Measurements from ENCODE around the gene NOMO2. TPM values are rescaled to one million over a fixed set of nuclear protein-coding genes. Genes with fewer than 3 reads are reported as not detected.
A peak's percentile ranks its signal among the peaks of the same experiment; 100 is the strongest.
"Not testable (repeated sequence)": the region's sequence is repeated elsewhere in the genome, so short reads cannot be mapped to it uniquely, and the experiment has no call there.

NOMO2 gene
- total RNA-seq, 1 experiment from 2014 or later = 87.2 TPM

DNA sequence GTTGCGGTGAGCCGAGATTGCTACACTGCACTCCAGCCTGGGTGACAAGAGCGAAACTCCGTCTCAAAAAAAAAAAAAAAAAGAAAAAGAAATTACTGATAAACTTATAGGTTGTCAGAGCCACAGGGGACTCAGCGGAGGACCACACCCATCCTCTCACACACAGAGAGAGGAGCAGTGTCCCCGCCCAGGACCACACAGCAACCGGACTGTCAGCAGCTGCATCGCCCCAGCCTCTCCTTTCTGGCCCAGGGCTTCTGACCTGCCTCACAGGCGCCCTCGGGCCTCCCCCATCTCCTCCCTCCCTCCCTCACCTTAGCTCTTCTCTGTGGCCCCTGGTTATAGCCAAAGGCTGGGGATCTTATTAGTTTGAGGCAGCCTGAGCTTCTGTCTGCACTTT, 27.9 kb upstream of the NOMO2 start:
- not testable (repeated sequence) for H3K27me3 ChIP-seq (ENCODE audit: control insufficient read depth, insufficient read depth, low read length); DNase-seq; H3K4me3 ChIP-seq (ENCODE audit: insufficient read depth, low read depth, low read length); H3K36me3 ChIP-seq (replicated peaks; ENCODE audit: control insufficient read depth, insufficient read depth, low read length)

DNA sequence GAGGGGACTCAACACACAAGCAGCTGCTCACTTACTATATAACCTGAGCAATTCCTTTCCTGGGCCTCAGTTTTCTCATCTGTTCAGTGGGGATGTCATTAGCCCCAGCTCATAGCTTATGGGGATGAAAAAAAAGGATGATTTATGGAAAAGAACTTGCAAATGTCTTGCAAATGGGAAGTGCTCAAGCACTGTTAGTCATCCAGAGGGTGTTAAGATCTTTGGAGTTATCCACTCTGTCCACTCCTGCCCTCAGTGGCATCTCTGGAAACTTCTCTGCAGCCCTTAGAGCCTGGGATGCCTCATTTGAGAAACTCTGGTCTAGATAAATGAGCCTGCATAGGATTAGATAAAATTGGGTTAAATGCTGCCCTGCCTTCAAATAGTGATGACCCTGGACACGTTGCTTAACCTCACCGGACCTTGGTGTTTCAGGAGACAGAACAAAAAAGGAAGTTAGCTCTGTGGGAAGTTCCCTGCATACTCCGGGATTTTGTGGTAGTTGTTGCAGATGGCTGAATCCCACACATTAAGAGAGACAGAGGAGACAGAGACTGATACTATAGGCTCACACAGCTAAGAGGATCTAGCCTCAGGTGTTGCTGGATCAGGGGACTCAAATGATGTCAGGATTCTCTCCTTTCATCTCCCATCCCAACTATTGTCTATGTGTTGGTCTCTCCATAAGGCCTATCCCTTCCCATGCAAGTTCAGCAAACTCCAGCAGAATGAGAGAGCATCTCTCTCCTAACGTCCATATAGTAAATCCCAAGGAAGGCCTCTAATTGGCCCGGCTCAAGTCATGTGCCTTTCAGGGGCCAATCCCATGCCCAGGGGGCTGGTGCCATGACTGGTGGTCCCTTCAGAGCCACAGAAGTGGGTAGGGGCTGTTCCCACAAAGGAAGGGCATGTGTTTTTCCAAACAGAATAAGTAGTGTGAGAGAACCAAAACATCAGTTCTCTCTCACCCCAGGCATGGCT, 25.0 kb upstream of the NOMO2 start:
- not testable (repeated sequence) for H3K4me3 ChIP-seq (ENCODE audit: insufficient read depth, low read depth, low read length); H3K36me3 ChIP-seq (replicated peaks; ENCODE audit: control insufficient read depth, insufficient read depth, low read length); DNase-seq; H3K27me3 ChIP-seq (ENCODE audit: control insufficient read depth, insufficient read depth, low read length)

DNA sequence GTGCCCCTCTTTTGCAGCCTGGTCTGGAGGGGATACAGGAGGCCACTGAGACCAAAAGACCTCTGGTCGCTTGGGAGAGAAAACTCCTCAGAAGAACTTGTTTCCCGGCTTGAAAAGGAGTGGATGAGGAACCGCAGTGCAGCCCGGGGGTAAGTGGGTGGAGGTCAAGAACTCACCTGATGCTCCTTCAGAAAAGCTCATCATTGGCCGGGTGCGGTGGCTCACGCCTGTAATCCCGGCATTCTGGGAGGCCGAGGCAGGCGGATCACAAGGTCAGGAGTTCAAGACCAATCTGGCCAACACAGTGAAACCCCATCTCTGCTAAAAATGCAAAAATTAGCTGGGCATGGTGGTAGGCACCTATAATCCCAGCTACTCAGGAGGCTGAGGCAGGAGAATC, 23.9 kb upstream of the NOMO2 start:
- not testable (repeated sequence) for H3K4me3 ChIP-seq (ENCODE audit: insufficient read depth, low read depth, low read length); DNase-seq; H3K27me3 ChIP-seq (ENCODE audit: control insufficient read depth, insufficient read depth, low read length); H3K36me3 ChIP-seq (replicated peaks; ENCODE audit: control insufficient read depth, insufficient read depth, low read length)

DNA sequence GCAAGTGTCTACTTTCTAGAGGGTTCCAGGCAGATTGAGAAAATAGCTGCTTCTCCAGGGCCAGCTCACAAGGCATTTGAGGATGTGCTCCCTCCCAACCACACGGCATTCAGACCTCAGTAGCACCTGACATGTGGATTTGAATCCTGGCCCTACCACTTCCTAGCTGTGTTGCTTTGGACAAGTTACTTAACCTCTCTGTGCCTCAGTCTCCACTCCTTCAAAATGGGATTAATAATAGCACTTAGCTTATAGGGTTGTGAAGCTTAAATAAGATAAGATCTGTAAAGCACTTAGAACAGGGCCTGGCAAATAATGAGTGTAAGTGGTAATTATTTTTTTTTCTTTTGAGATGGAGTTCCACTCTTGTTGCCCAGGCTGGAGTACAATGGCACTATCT, 21.0 kb upstream of the NOMO2 start:
- DNase-seq = no peak
- no peaks in the 10 kb centered on the region for H3K27me3 ChIP-seq (ENCODE audit: control insufficient read depth, insufficient read depth, low read length)
- no peaks in the 10 kb centered on the region for H3K36me3 ChIP-seq (replicated peaks; ENCODE audit: control insufficient read depth, insufficient read depth, low read length)
- no peak overlapping the region for H3K4me3 ChIP-seq (ENCODE audit: insufficient read depth, low read depth, low read length)

DNA sequence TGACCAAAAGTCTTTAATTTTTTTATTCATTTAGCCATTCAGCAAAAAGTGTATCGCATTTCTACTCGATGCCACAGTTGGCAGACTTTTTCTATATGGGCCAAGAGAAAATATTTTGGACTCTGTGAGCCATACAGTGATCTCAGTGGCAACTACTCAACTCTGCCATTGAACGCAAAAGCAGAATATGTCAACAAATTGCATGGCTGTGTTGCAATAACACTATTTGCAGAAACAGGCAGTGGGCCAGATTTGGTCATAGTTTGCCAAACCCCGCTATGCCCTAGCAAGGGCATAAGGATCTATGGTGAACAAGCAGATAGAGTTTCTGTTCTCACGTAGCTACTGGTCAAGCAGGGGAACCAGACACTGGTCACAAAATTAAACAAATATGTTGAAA, 18.5 kb upstream of the NOMO2 start:
- H3K4me3 ChIP-seq (ENCODE audit: insufficient read depth, low read depth, low read length); DNase-seq; H3K27me3 ChIP-seq (ENCODE audit: control insufficient read depth, insufficient read depth, low read length); H3K36me3 ChIP-seq (replicated peaks; ENCODE audit: control insufficient read depth, insufficient read depth, low read length): not testable (repeated sequence)

DNA sequence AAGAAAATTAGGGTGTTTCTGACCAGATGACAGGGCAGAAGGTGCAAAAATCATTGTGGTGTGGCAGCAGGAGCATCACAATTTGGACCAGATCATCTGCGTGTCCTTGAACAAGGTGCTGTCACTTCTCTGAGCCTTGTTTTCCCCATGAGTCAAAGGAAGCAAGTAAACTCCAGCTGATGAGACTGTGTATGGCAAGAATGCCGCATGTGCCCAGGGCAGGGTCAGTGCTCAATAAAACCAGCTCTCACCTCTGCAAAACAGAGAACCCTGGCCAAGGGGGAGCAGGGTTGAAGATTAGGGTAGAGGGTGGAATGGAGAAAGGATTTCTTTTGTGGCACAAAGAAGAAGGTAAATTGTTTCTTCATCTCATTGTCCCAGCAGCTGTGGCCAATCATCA, 17.4 kb upstream of the NOMO2 start:
- H3K4me3 ChIP-seq (ENCODE audit: insufficient read depth, low read depth, low read length); DNase-seq; H3K27me3 ChIP-seq (ENCODE audit: control insufficient read depth, insufficient read depth, low read length); H3K36me3 ChIP-seq (replicated peaks; ENCODE audit: control insufficient read depth, insufficient read depth, low read length): not testable (repeated sequence)

DNA sequence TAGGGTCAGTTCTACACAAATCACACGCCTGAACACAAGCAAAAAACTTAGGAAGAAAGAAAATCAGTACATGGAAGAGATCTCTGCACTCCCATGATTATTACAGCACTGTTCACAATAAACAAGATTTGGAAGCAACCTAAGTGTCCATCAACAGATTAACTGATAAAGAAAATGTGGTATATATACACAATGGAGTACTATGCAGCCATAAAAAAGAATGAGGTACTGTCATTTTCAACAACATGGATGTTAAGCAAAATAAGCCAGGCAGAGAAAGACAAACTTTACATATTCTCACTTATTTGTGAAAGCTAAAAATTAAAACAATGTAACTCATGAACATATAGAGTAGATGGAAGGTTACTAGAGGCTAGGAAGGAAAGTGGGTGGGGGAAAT, 16.0 kb upstream of the NOMO2 start:
- DNase-seq; H3K27me3 ChIP-seq (ENCODE audit: control insufficient read depth, insufficient read depth, low read length); H3K4me3 ChIP-seq (ENCODE audit: insufficient read depth, low read depth, low read length); H3K36me3 ChIP-seq (replicated peaks; ENCODE audit: control insufficient read depth, insufficient read depth, low read length): not testable (repeated sequence)

DNA sequence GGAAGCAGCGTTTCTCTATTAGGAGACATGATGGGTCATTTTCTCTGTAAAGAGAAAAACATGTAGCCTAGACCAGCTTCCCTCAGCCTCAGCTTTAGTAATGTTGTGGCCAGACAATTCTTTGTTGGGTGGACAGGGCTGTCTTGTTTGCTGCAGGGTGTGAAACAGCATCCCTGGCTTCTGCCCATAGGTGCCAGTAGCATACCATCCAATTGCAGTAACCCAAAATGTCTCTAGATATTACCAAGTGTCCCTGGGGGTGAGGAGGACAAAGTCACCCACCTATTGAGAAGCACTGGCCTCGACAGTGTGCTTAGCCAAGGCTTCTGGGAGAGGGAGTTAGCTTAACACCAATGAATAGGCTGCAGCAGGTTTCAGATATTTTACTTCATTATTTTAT, 14.0 kb upstream of the NOMO2 start:
- not testable (repeated sequence) for H3K27me3 ChIP-seq (ENCODE audit: control insufficient read depth, insufficient read depth, low read length); H3K36me3 ChIP-seq (replicated peaks; ENCODE audit: control insufficient read depth, insufficient read depth, low read length); DNase-seq; H3K4me3 ChIP-seq (ENCODE audit: insufficient read depth, low read depth, low read length)

DNA sequence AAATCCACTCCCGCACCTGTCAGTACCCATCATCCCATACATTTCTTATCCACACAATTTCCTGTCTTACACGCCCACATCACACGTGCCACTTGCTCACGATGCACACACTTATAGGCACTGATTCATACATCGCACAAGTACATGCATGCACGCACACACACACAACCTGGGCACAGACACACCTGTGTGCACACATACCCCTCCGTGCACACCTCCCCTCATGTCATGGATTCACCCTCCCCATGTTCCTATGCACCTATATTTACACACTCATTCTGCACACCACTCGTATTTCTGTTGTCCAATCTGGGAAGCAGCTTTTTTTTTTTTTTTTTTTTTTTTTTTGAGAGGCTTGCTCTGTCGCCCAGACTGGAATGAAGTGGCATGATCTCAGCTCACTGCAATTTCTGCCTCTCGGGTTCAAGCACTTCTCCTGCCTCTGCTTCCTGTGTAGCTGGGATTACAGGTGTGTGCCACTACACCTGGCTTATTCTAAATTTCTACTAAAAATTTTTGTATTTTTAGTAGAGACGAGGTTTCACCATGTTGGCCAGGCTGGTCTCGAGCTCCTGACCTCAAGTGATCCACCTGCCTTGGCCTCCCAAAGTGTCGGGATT, 13.5 kb upstream of the NOMO2 start:
- not testable (repeated sequence) for H3K36me3 ChIP-seq (replicated peaks; ENCODE audit: control insufficient read depth, insufficient read depth, low read length); H3K4me3 ChIP-seq (ENCODE audit: insufficient read depth, low read depth, low read length); DNase-seq; H3K27me3 ChIP-seq (ENCODE audit: control insufficient read depth, insufficient read depth, low read length)

DNA sequence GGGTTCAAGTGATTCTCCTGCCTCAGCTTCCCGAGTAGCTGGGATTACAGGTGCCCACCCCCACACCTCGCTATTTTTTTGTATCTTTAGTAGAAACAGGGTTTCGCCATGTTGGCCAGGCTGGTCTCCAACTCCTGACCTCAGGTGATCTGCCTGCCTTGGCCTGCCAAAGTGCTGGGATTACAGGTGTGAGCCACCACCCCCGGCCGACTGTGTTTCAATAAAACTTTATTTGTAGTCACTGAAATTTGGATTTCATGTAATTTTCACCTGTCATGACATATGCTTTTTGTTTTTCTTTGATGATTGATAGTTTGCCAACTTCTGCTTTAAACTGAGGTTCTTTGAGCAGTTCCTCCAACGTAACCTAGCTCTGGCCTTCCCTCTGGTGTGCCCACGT, 12.0 kb upstream of the NOMO2 start:
- H3K4me3 ChIP-seq (ENCODE audit: insufficient read depth, low read depth, low read length); H3K27me3 ChIP-seq (ENCODE audit: control insufficient read depth, insufficient read depth, low read length); DNase-seq; H3K36me3 ChIP-seq (replicated peaks; ENCODE audit: control insufficient read depth, insufficient read depth, low read length): not testable (repeated sequence)

DNA sequence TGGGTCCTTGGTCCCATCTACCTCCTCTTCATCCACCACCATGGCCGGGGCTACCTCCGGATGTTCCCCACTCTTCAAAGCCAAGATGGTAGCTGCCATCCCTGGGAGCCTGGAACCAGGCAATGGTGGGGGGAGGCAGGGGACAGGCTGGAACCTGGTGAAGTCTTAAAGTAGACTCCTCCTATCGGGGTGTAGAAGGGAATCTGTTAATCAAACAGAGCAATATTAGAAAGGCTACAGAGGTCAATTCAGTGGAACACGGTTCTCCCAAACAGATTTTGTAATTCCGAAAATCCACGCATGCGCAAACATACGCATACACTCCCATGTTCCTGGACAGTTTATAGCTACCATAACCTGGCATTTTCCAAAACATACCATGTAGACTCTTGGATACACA, 11.1 kb upstream of the NOMO2 start:
- not testable (repeated sequence) for DNase-seq; H3K27me3 ChIP-seq (ENCODE audit: control insufficient read depth, insufficient read depth, low read length); H3K4me3 ChIP-seq (ENCODE audit: insufficient read depth, low read depth, low read length); H3K36me3 ChIP-seq (replicated peaks; ENCODE audit: control insufficient read depth, insufficient read depth, low read length)

DNA sequence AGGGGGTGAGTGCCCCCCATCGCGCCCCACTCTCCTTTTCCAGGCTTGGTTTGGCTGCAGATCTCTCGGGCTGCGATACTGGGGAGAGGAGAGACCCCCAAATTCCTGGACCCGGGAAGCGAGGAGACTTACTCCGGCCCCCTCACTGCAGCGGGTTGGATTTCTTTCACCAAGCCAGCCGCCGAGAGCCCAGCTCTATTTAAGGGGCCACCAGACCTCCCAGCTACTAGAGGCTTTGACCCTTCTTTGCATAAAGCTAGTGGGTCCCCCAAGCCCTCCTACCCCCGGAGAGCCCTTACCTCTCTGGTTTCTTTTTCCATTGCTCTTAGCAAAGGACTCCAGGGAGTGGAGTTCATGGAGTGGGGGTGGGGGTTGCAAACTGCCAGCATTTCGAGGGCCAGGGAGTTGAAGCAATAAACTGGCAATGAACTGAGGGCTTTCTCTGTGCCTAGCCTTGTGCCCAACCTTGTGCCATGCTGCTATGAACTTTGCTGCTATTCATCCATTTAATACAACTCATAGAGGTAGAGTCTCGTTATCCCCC, 9.5 kb upstream of the NOMO2 start:
- not testable (repeated sequence) for H3K36me3 ChIP-seq (replicated peaks; ENCODE audit: control insufficient read depth, insufficient read depth, low read length); DNase-seq; H3K27me3 ChIP-seq (ENCODE audit: control insufficient read depth, insufficient read depth, low read length)
- peak overlapping the region; percentile 14; the same call in 1 of the 2 replicates for H3K4me3 ChIP-seq (ENCODE audit: insufficient read depth, low read depth, low read length)

DNA sequence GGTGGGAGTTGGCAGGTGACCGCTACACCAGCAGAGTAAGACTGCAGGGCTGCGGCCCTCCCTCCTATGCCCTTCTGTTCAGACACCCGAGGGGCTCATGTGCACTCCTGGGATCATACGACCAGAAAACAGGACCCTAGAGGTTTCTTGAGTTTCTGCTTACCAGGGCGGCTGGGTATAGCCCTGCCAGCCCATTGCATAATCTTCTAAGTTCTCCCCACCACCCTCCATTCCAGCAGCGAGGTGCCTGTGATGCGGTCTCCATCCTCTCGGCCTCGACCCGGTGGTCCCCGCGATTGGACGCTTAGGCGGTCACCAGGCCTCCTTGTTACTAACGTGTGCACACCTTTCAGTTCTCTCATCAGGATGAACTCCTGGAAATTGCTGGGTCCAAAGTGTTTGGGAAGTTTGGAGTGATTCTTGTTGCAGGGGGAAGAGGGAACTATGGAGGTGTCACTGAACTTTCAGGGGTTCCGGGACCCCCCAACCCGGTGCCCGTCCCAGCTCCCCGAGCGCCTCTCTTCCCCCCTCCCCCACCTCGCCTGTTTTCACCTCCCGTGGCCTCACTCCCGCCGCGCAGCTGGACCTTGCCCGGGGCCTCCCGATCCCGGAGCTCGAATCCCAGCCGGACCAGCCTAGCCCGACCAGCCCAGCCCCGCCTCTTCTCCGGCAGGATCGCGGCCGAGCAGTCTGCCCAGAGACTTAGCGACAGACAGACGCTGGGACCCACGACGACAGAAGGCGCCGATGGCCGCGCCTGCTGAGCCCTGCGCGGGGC, 8.8 kb upstream of the NOMO2 start:
- not testable (repeated sequence) for H3K36me3 ChIP-seq (replicated peaks; ENCODE audit: control insufficient read depth, insufficient read depth, low read length); H3K4me3 ChIP-seq (ENCODE audit: insufficient read depth, low read depth, low read length); H3K27me3 ChIP-seq (ENCODE audit: control insufficient read depth, insufficient read depth, low read length); DNase-seq

DNA sequence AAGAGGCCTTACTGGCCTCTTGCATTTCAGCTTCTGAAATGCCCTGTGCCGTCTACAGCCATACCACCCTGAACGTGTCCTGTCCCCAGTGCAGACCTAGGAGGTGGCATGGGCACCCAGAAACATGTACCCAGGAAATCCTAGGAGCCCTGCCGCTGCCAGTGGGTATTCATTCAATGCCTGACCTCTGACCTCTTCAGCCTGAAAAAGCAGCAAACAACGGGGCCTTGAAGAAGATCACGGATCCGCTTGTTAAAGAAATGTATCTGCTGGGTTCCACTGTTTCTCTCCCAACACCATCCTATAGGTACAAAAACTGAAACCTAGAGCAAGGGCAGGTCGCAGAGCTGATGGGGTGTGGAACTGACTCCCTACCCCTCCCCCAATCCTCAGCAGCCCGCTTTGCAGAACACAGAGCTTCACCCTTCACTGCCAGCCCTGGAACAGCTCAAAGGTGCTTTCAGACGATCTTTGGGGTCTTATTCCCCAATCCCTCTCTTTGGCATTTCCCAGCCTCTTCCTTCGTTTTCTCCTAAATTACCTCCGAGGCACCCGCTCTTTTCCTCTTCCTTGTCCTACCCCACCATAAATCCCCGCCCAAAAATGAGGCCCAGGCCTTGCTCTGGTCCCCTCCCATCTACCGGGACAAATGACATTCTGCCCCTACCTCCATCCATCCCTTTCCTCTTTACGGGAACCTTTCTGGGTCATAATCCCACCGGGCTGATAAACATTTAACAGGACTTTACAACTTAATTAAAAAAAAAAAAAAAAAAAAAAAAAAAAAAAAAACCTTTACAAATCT, 1.3 kb downstream of the NOMO2 start:
- not testable (repeated sequence) for H3K27me3 ChIP-seq (ENCODE audit: control insufficient read depth, insufficient read depth, low read length); DNase-seq; H3K36me3 ChIP-seq (replicated peaks; ENCODE audit: control insufficient read depth, insufficient read depth, low read length)

More for the DNA sequence above, 1.3 kb downstream of the NOMO2 start:
- H3K4me3 ChIP-seq (ENCODE audit: insufficient read depth, low read depth, low read length) = not testable (repeated sequence)
